ENCODE results near the gene SETDB1.

Gene SETDB1

DNA sequence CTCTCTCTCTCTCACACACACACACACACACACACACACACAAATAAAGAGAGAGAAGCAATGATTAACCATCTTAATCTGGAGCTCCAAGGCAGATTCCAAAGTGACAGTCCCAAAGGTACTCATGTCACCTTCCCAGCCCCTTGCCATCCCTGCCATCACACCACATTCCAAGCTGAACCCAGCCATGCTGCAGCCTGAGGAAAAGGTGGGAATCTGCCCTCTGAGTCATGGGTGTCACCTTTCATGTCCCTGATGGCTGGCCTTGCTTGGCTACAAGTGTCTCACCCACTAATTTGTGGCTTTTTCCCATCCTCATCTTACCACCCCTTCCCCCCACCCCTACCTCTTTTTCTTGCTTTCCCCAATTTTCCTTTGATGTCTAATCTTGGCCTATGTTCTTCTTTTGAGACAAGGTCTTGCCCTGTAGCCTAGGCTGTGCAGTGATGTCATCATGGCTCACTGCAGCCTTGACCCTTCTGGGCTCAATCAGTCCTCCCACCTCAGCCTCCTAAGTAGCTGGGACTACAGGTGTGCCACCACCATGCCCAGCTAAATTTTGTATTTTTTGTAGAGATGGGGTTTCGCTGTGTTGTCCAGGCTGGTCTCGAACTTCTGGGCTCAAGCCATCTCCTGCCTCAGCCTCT is 59.1 kb downstream of the SETDB1 start:
- Histone ChIP-seq H3K4me2 (ENCODE audit: low read depth, low read length, poor library complexity, severe bottlenecking) (no peak overlapping the region), H3K79me2 (ENCODE audit: insufficient read depth, low read length) (no peaks in the 10 kb centered on the region), H3K4me3 (ENCODE audit: low read length, poor library complexity, severe bottlenecking) (no peak overlapping the region), H3K4me1 (ENCODE audit: insufficient read depth, low read length, poor library complexity, severe bottlenecking) (peaks cover 4% of the 10 kb centered on the region), H4K20me1 (ENCODE audit: insufficient read depth, low read length, poor library complexity, severe bottlenecking) (no peaks in the 10 kb centered on the region), H3K36me3 (ENCODE audit: insufficient read depth, low read length) (no peaks in the 10 kb centered on the region), H3K27me3 (ENCODE audit: insufficient read depth, low read length, poor library complexity, severe bottlenecking) (no peaks in the 10 kb centered on the region), H3F3A (ENCODE audit: low read depth) (no peaks in the 10 kb centered on the region), H3K9me2 (replicated peaks; ENCODE audit: low read depth, low read length) (no peaks in the 10 kb centered on the region), H3K9ac (ENCODE audit: low read depth, low read length, poor library complexity, severe bottlenecking) (no peak overlapping the region), H2AFZ (ENCODE audit: low read length) (no peak overlapping the region), H3K9me3 (ENCODE audit: insufficient read depth, low read depth, low read length) (no peaks in the 10 kb centered on the region)
- no peak for TF ChIP-seq EZH2phosphoT487 (IDR thresholded peaks at IDR 0.05; ENCODE audit: borderline replicate concordance)
- no peak for TF ChIP-seq CTCF (conservative IDR thresholded peaks at IDR 0.05; ENCODE audit: low read length)

DNA sequence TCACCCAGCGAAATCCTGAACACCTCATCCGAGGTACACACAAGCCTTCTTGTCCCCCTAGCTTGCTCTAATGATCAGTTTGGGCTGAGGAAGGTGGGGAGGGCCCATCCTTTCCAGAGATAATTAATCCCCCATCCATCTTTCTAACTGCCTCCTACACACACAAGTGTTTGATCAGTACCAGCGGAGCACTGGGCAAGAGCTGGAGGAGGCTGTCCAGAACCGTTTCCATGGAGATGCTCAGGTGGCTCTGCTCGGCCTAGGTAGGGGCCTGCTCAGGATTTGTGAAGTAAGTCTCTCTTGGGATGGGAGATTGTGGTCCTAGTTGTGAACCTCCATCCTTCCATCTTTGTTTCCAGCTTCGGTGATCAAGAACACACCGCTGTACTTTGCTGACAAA is 61.8 kb downstream of the SETDB1 start:
- no peak for TF ChIP-seq CTCF (conservative IDR thresholded peaks at IDR 0.05; ENCODE audit: low read length)
- TF ChIP-seq EZH2phosphoT487 (IDR thresholded peaks at IDR 0.05; ENCODE audit: borderline replicate concordance): no peak
- no peaks in the 10 kb centered on the region for H3K79me2 ChIP-seq (ENCODE audit: insufficient read depth, low read length)
- no peak overlapping the region for H3K9ac ChIP-seq (ENCODE audit: low read depth, low read length, poor library complexity, severe bottlenecking)
- H3K9me2 ChIP-seq (replicated peaks; ENCODE audit: low read depth, low read length): no peaks in the 10 kb centered on the region
- H3K27me3 ChIP-seq (ENCODE audit: insufficient read depth, low read length, poor library complexity, severe bottlenecking): no peaks in the 10 kb centered on the region
- no peak overlapping the region for H3K4me3 ChIP-seq (ENCODE audit: low read length, poor library complexity, severe bottlenecking)
- no peak overlapping the region for H3K4me2 ChIP-seq (ENCODE audit: low read depth, low read length, poor library complexity, severe bottlenecking)
- no peak overlapping the region for H2AFZ ChIP-seq (ENCODE audit: low read length)
- H3K4me1 ChIP-seq (ENCODE audit: insufficient read depth, low read length, poor library complexity, severe bottlenecking): no peaks in the 10 kb centered on the region
- no peaks in the 10 kb centered on the region for H4K20me1 ChIP-seq (ENCODE audit: insufficient read depth, low read length, poor library complexity, severe bottlenecking)
- H3F3A ChIP-seq (ENCODE audit: low read depth): no peaks in the 10 kb centered on the region
- H3K9me3 ChIP-seq (ENCODE audit: insufficient read depth, low read depth, low read length): no peaks in the 10 kb centered on the region
- H3K36me3 ChIP-seq (ENCODE audit: insufficient read depth, low read length): no peaks in the 10 kb centered on the region

GRCh38 chr1:150992626-150993025 is 66.5 kb downstream of the SETDB1 start:
- no peak overlapping the region for H3K4me3 ChIP-seq (ENCODE audit: low read length, poor library complexity, severe bottlenecking)
- H3K27me3 ChIP-seq (ENCODE audit: insufficient read depth, low read length, poor library complexity, severe bottlenecking): no peaks in the 10 kb centered on the region
- H3K4me1 ChIP-seq (ENCODE audit: insufficient read depth, low read length, poor library complexity, severe bottlenecking): no peaks in the 10 kb centered on the region
- H3K9me3 ChIP-seq (ENCODE audit: insufficient read depth, low read depth, low read length): no peaks in the 10 kb centered on the region
- TF ChIP-seq CTCF (conservative IDR thresholded peaks at IDR 0.05; ENCODE audit: low read length): no peak
- TF ChIP-seq EZH2phosphoT487 (IDR thresholded peaks at IDR 0.05; ENCODE audit: borderline replicate concordance): no peak
- no peaks in the 10 kb centered on the region for H3K9me2 ChIP-seq (replicated peaks; ENCODE audit: low read depth, low read length)
- H3K4me2 ChIP-seq (ENCODE audit: low read depth, low read length, poor library complexity, severe bottlenecking): no peak overlapping the region
- H3K9ac ChIP-seq (ENCODE audit: low read depth, low read length, poor library complexity, severe bottlenecking): no peak overlapping the region
- no peaks in the 10 kb centered on the region for H4K20me1 ChIP-seq (ENCODE audit: insufficient read depth, low read length, poor library complexity, severe bottlenecking)
- no peaks in the 10 kb centered on the region for H3F3A ChIP-seq (ENCODE audit: low read depth)
- no peak overlapping the region for H2AFZ ChIP-seq (ENCODE audit: low read length)
- H3K36me3 ChIP-seq (ENCODE audit: insufficient read depth, low read length): no peaks in the 10 kb centered on the region
- H3K79me2 ChIP-seq (ENCODE audit: insufficient read depth, low read length): no peaks in the 10 kb centered on the region

Measured in Loucy (cell line).